Measurements from ENCODE around the gene ACTN1. TPM values are rescaled to one million over a fixed set of nuclear protein-coding genes. Genes with fewer than 3 reads are reported as not detected.

The ACTN1 gene
- total RNA-seq, 1 experiment from 2014 or later = 212 TPM

DNA sequence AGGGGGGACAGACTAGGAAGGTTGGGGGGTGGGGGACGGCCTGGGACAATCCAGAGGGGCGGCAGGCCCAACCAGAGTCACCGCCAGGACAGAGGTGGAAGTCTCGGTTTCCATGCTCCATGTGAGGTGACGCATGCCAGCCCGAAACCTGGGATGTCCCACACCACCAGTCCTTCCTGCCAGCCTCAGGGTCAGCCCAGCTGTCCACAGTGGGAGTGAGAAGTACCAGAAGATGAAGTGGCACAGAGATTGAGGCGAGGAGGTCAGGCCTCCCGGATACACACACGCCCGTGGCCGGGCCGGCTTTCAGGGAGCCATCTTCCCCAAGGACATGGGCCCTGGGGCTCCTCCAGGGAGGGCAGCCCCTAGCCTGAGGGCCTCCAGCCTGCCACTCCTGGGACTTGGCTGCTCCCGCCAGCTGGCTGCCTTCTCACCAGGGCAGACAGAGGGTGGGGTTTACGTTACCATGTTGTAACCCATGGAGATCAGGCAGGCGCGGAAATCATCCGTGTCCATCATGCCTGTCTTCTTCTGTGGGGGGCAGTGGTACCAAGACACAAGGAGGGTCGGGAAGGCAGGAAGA is 101.0 kb downstream of the ACTN1 start:
- Histone ChIP-seq H3K36me3 (ENCODE audit: control insufficient read depth, insufficient read depth, low read length) (peaks cover 14% of the 10 kb centered on the region), H3K27me3 (ENCODE audit: control insufficient read depth, insufficient read depth, low read length) (no peaks in the 10 kb centered on the region), H3K9me3 (ENCODE audit: control insufficient read depth, insufficient read depth, low read depth, low read length) (no peaks in the 10 kb centered on the region), H3K4me3 (ENCODE audit: low read depth in 2 of 2, low read length in 2 of 2) (no peak overlapping the region), H3K4me1 (ENCODE audit: control insufficient read depth, insufficient read depth, low read length) (no peaks in the 10 kb centered on the region), H3K27ac (ENCODE audit: low read length) (no peak overlapping the region)
- ChIA-PET POLR2A (no interaction called here), CTCF (no interaction called here)
- no TSS peak for BruUV-seq (replicated peaks)
- DNase-seq (ENCODE audit: low read depth, low spot score) (no peak), ATAC-seq (no peak)
- in situ Hi-C loops (cut with HindIII; ENCODE audit: low pct_unique_long_range_greater_than_20kb, low sequenced_read_pairs) = no loop called here
- intact Hi-C loops (cut with micrococcal nuclease; ENCODE audit: unreplicated experiment) = no loop called here
- TF ChIP-seq SIN3A (IDR thresholded peaks at IDR 0.05; ENCODE audit: borderline replicate concordance, insufficient read depth, low read depth, low read length) (no peak), TCF7L2 (IDR thresholded peaks at IDR 0.05; ENCODE audit: low read depth, low read length) (no peak), POLR2AphosphoS5 (IDR thresholded peaks at IDR 0.05; ENCODE audit: low read depth, low read length) (no peak)
- TF ChIP-seq, protein P1, sequence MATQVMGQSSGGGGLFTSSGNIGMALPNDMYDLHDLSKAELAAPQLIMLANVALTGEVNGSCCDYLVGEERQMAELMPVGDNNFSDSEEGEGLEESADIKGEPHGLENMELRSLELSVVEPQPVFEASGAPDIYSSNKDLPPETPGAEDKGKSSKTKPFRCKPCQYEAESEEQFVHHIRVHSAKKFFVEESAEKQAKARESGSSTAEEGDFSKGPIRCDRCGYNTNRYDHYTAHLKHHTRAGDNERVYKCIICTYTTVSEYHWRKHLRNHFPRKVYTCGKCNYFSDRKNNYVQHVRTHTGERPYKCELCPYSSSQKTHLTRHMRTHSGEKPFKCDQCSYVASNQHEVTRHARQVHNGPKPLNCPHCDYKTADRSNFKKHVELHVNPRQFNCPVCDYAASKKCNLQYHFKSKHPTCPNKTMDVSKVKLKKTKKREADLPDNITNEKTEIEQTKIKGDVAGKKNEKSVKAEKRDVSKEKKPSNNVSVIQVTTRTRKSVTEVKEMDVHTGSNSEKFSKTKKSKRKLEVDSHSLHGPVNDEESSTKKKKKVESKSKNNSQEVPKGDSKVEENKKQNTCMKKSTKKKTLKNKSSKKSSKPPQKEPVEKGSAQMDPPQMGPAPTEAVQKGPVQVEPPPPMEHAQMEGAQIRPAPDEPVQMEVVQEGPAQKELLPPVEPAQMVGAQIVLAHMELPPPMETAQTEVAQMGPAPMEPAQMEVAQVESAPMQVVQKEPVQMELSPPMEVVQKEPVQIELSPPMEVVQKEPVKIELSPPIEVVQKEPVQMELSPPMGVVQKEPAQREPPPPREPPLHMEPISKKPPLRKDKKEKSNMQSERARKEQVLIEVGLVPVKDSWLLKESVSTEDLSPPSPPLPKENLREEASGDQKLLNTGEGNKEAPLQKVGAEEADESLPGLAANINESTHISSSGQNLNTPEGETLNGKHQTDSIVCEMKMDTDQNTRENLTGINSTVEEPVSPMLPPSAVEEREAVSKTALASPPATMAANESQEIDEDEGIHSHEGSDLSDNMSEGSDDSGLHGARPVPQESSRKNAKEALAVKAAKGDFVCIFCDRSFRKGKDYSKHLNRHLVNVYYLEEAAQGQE (IDR thresholded peaks at IDR 0.05; ENCODE audit: insufficient read depth in 1 of 2, low read depth in 2 of 2, low read length in 1 of 2) = no peak
- TF ChIP-seq, protein P2, sequence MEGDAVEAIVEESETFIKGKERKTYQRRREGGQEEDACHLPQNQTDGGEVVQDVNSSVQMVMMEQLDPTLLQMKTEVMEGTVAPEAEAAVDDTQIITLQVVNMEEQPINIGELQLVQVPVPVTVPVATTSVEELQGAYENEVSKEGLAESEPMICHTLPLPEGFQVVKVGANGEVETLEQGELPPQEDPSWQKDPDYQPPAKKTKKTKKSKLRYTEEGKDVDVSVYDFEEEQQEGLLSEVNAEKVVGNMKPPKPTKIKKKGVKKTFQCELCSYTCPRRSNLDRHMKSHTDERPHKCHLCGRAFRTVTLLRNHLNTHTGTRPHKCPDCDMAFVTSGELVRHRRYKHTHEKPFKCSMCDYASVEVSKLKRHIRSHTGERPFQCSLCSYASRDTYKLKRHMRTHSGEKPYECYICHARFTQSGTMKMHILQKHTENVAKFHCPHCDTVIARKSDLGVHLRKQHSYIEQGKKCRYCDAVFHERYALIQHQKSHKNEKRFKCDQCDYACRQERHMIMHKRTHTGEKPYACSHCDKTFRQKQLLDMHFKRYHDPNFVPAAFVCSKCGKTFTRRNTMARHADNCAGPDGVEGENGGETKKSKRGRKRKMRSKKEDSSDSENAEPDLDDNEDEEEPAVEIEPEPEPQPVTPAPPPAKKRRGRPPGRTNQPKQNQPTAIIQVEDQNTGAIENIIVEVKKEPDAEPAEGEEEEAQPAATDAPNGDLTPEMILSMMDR (IDR thresholded peaks at IDR 0.05) = no peak

DNA sequence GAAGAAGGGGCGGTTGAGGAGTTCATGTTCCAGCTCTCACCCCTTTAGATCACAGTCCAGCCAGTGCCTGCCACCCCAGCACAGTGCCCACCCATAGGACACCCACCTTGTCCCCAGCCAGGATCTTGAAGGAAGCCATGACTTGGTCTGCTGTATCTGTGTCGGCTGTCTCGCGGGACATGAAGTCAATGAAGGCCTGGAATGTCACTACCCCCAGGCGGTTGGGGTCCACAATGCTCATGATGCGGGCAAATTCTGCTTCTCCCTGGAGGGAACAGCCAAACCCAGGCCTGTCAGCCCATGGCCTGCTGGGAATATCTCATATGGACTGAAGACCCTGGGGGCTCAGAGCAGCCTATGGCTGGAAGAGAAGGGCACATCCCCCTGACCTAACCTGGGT is 102.1 kb downstream of the ACTN1 start:
- POLR2A ChIA-PET = no interaction called here
- no peaks in the 10 kb centered on the region for H3K4me1 ChIP-seq (ENCODE audit: control insufficient read depth, insufficient read depth, low read length)
- no peaks in the 10 kb centered on the region for H3K27me3 ChIP-seq (ENCODE audit: control insufficient read depth, insufficient read depth, low read length)
- CTCF ChIA-PET = no interaction called here
- ATAC-seq (no peak), DNase-seq (ENCODE audit: low read depth, low spot score) (no peak)
- intact Hi-C loops (cut with micrococcal nuclease; ENCODE audit: unreplicated experiment) = no loop called here
- H3K27ac ChIP-seq (ENCODE audit: low read length) = no peak overlapping the region
- H3K36me3 ChIP-seq (ENCODE audit: control insufficient read depth, insufficient read depth, low read length) = peaks cover 13% of the 10 kb centered on the region
- TF ChIP-seq SIN3A (IDR thresholded peaks at IDR 0.05; ENCODE audit: borderline replicate concordance, insufficient read depth, low read depth, low read length) (no peak), POLR2AphosphoS5 (IDR thresholded peaks at IDR 0.05; ENCODE audit: low read depth, low read length) (no peak), TCF7L2 (IDR thresholded peaks at IDR 0.05; ENCODE audit: low read depth, low read length) (no peak)
- TF ChIP-seq, protein P1 (IDR thresholded peaks at IDR 0.05; ENCODE audit: insufficient read depth in 1 of 2, low read depth in 2 of 2, low read length in 1 of 2) = no peak
- TF ChIP-seq, protein P2 (IDR thresholded peaks at IDR 0.05) = no peak
- no peaks in the 10 kb centered on the region for H3K9me3 ChIP-seq (ENCODE audit: control insufficient read depth, insufficient read depth, low read depth, low read length)
- in situ Hi-C loops (cut with HindIII; ENCODE audit: low pct_unique_long_range_greater_than_20kb, low sequenced_read_pairs) = no loop called here
- no peak overlapping the region for H3K4me3 ChIP-seq (ENCODE audit: low read depth in 2 of 2, low read length in 2 of 2)
- no TSS peak for BruUV-seq (replicated peaks)
